Measurements from ENCODE around the gene USP38.

The USP38 gene

GRCh38 chr4:143252478-143252877, 67.8 kb downstream of the USP38 start:
- CTCF ChIA-PET: interaction anchor here (0.8 to 1.2 kb wide), 2 partner anchors 21 to 35 kb away, joined by 3 read pairs; no protein-coding TSS in a partner anchor
- TF ChIP-seq CTCF (IDR thresholded peaks at IDR 0.05; ENCODE audit: control extremely low read depth, extremely low read depth, low read depth, missing control alignments): no peak
- DNase-seq (ENCODE audit: extremely low spot score): no peak
- POLR2A ChIA-PET: no interaction called here

GRCh38 chr4:143253166-143253565, 68.4 kb downstream of the USP38 start:
- no peak for TF ChIP-seq CTCF (IDR thresholded peaks at IDR 0.05; ENCODE audit: control extremely low read depth, extremely low read depth, low read depth, missing control alignments)
- POLR2A ChIA-PET: no interaction called here
- CTCF ChIA-PET: interaction anchor here (0.8 to 1.2 kb wide), 3 partner anchors 22 to 36 kb away, joined by 3 read pairs; no protein-coding TSS in a partner anchor
- no peak for DNase-seq (ENCODE audit: extremely low spot score)

GRCh38 chr4:143254491-143255226, 69.9 kb downstream of the USP38 start:
- ChIA-PET CTCF (no interaction called here), POLR2A (no interaction called here)

GRCh38 chr4:143256456-143256855, 71.7 kb downstream of the USP38 start:
- CTCF ChIA-PET: no interaction called here
- POLR2A ChIA-PET: no interaction called here
- no peak for DNase-seq (ENCODE audit: extremely low spot score)
- no peak for TF ChIP-seq CTCF (IDR thresholded peaks at IDR 0.05; ENCODE audit: control extremely low read depth, extremely low read depth, low read depth, missing control alignments)

More at GRCh38 chr4:143254491-143255226, 69.9 kb downstream of the USP38 start:
- no peak for TF ChIP-seq CTCF (IDR thresholded peaks at IDR 0.05; ENCODE audit: control extremely low read depth, extremely low read depth, low read depth, missing control alignments)
- DNase-seq (ENCODE audit: extremely low spot score): no peak

- TF ChIP-seq CTCF (IDR thresholded peaks at IDR 0.05; ENCODE audit: control extremely low read depth, extremely low read depth, low read depth, missing control alignments): no peak
- DNase-seq (ENCODE audit: extremely low spot score): no peak
- ChIA-PET POLR2A (no interaction called here), CTCF (no interaction called here)
These were observed 72.6 kb downstream of the USP38 start for GRCh38 chr4:143257356-143257755.

- ChIA-PET CTCF (interaction anchor here (0.9 kb wide), 1 partner anchor 9 kb away, joined by 3 read pairs; no protein-coding TSS in a partner anchor), POLR2A (no interaction called here)
- no peak for TF ChIP-seq CTCF (IDR thresholded peaks at IDR 0.05; ENCODE audit: control extremely low read depth, extremely low read depth, low read depth, missing control alignments)
- DNase-seq (ENCODE audit: extremely low spot score): no peak
These were observed 76.0 kb downstream of the USP38 start for GRCh38 chr4:143260750-143261149.

Data from GM10248 (cell line).